Trophoblast cell (in vitro differentiated cells and primary cell): Measurements from ENCODE around the gene EML1.
A peak's percentile ranks its signal among the peaks of the same experiment; 100 is the strongest.

Source experiments
- DNase-seq, 2 donors: peaks; one replicate each; pipeline ENCODE4 v3.0.0-alpha.2; 2016
- H2AFZ ChIP-seq: 2 replicates; pipeline ENCODE4 v1.6.1; 2013; ENCODE audit warnings: low read length, moderate library complexity, mild to moderate bottlenecking; ENCODE audit not compliant: insufficient read depth, poor library complexity
- H2AK5ac ChIP-seq: 2 replicates; pipeline ENCODE4 v1.6.1; 2013; ENCODE audit warnings: mild to moderate bottlenecking, low read length
- H2BK120ac ChIP-seq: 2 replicates; pipeline ENCODE4 v1.6.1; 2013; ENCODE audit warnings: low read length, mild to moderate bottlenecking, moderate library complexity; ENCODE audit not compliant: insufficient read depth, poor library complexity
- H2BK12ac ChIP-seq: 2 replicates; pipeline ENCODE4 v1.6.1; 2013; ENCODE audit warnings: mild to moderate bottlenecking, low read length, moderate library complexity
- H2BK5ac ChIP-seq: 2 replicates; pipeline ENCODE4 v1.6.1; 2013; ENCODE audit warnings: low read length, low read depth, moderate library complexity, mild to moderate bottlenecking; ENCODE audit not compliant: poor library complexity
- H3K14ac ChIP-seq: 2 replicates; pipeline ENCODE4 v1.6.1; 2013; ENCODE audit warnings: mild to moderate bottlenecking, low read length
- H3K18ac ChIP-seq: 2 replicates; pipeline ENCODE4 v1.6.1; 2013; ENCODE audit warnings: mild to moderate bottlenecking, low read length
- H3K23ac ChIP-seq: 2 replicates; pipeline ENCODE4 v1.6.1; 2013; ENCODE audit warnings: low read length
- H3K27ac ChIP-seq: 2 replicates; pipeline ENCODE4 v1.5.1; 2013; ENCODE audit warnings: low read depth, mild to moderate bottlenecking, inconsistent platforms, low read length, moderate library complexity
- H3K27me3 ChIP-seq: 2 replicates; pipeline ENCODE4 v1.6.1; 2013; ENCODE audit warnings: inconsistent platforms, mild to moderate bottlenecking, low read length, moderate library complexity; ENCODE audit not compliant: insufficient read depth
- H3K36me3 ChIP-seq, 2 experiments: 1 replicate in 1 of 2; 2 replicates in 1 of 2; pipeline ENCODE4 v1.6.1; 2013; ENCODE audit warnings: low read length in 2 of 2, mild to moderate bottlenecking in 2 of 2, moderate library complexity in 1 of 2; ENCODE audit not compliant: insufficient read depth in 2 of 2, control insufficient read depth in 1 of 2
- H3K4ac ChIP-seq: 2 replicates; pipeline ENCODE4 v1.6.1; 2013; ENCODE audit warnings: low read depth, mild to moderate bottlenecking, low read length, moderate library complexity
- H3K4me1 ChIP-seq, 2 experiments: 1 replicate in 1 of 2; 2 replicates in 1 of 2; pipeline ENCODE4 v1.6.1; 2013; ENCODE audit warnings: low read length in 2 of 2, mild to moderate bottlenecking in 2 of 2, moderate library complexity in 1 of 2; ENCODE audit not compliant: insufficient read depth in 2 of 2, control insufficient read depth in 1 of 2
- H3K4me2 ChIP-seq: 2 replicates; pipeline ENCODE4 v1.6.1; 2013; ENCODE audit warnings: inconsistent platforms, mild to moderate bottlenecking, low read length, moderate library complexity
- H3K4me3 ChIP-seq: 2 replicates; pipeline ENCODE4 v1.5.1; 2013; ENCODE audit warnings: mild to moderate bottlenecking, low read depth, low read length, inconsistent platforms
- H3K79me1 ChIP-seq: one replicate; pipeline ENCODE4 v1.6.1; 2013; ENCODE audit warnings: low read length
- H3K79me2 ChIP-seq: 2 replicates; pipeline ENCODE4 v1.6.1; 2013; ENCODE audit warnings: low read length, mild to moderate bottlenecking; ENCODE audit not compliant: control insufficient read depth, insufficient read depth, poor library complexity
- H3K9ac ChIP-seq: 2 replicates; pipeline ENCODE4 v1.6.1; 2013; ENCODE audit warnings: mild to moderate bottlenecking, low read length
- H3K9me3 ChIP-seq: 2 replicates; pipeline ENCODE4 v1.6.1; 2013; ENCODE audit warnings: low read depth, mild to moderate bottlenecking, control low read depth, inconsistent platforms, low read length; ENCODE audit not compliant: insufficient read depth
- H4K12ac ChIP-seq: 2 replicates; pipeline ENCODE4 v1.6.1; 2013; ENCODE audit warnings: low read depth, mild to moderate bottlenecking, low read length, moderate library complexity
- H4K8ac ChIP-seq: 2 replicates; pipeline ENCODE4 v1.6.1; 2013; ENCODE audit warnings: low read depth, mild to moderate bottlenecking, low read length, moderate library complexity
- H4K91ac ChIP-seq: one replicate; pipeline ENCODE4 v1.6.1; 2013; ENCODE audit warnings: low read depth, mild to moderate bottlenecking, low read length, moderate library complexity
- WGBS: extraction: QIAGEN DNeasy Blood & Tissue Kit; methylation state at CpG from one replicate; pipeline ENCODE4 v1.1.7; 2013; ENCODE audit warnings: missing lambda C conversion rate; ENCODE audit not compliant: insufficient read length, insufficient coverage; ENCODE audit errors: extremely low coverage; 5-methylcytosine and 5-hydroxymethylcytosine counted together

Gene EML1

GRCh38 chr14:99889268-99889667 is 96.1 kb downstream of the EML1 start:
- Histone ChIP-seq H2AFZ (no peak overlapping the region), H3K36me3 (no peaks in the 10 kb centered on the region), H3K9me3 (peaks cover 1% of the 10 kb centered on the region), H3K18ac (no peak overlapping the region), H4K8ac (no peak overlapping the region), H3K4ac (no peak overlapping the region), H3K23ac (no peak overlapping the region), H3K79me1 (no peaks in the 10 kb centered on the region), H4K91ac (no peak overlapping the region), H2AK5ac (no peak overlapping the region), H2BK12ac (no peak overlapping the region), H3K4me1 (no peaks in the 10 kb centered on the region), H3K27ac (no peak overlapping the region), H4K12ac (no peak overlapping the region), H3K4me3 (no peak overlapping the region), H3K27me3 (no peaks in the 10 kb centered on the region), H3K4me2 (no peak overlapping the region), H3K9ac (no peak overlapping the region), H2BK120ac (no peak overlapping the region), H3K14ac (no peak overlapping the region), H2BK5ac (no peak overlapping the region), H3K79me2 (no peaks in the 10 kb centered on the region)
- no peak for DNase-seq
- no CpG with 5 or more reads among the region's 11 CpGs for WGBS

GRCh38 chr14:99891266-99891665 is 98.1 kb downstream of the EML1 start:
- H3K36me3 ChIP-seq: no peaks in the 10 kb centered on the region
- H2AK5ac ChIP-seq: no peak overlapping the region
- H4K91ac ChIP-seq: no peak overlapping the region
- H4K12ac ChIP-seq: no peak overlapping the region
- H3K14ac ChIP-seq: no peak overlapping the region
- no peak overlapping the region for H3K4ac ChIP-seq
- no peak overlapping the region for H3K18ac ChIP-seq
- no peak overlapping the region for H2AFZ ChIP-seq
- H3K4me1 ChIP-seq: no peaks in the 10 kb centered on the region
- H3K27me3 ChIP-seq: no peaks in the 10 kb centered on the region
- H3K27ac ChIP-seq: no peak overlapping the region
- no peak overlapping the region for H3K23ac ChIP-seq
- WGBS: no CpG with 5 or more reads among the region's 2 CpGs
- no peak overlapping the region for H4K8ac ChIP-seq
- no peak overlapping the region for H2BK120ac ChIP-seq
- H2BK12ac ChIP-seq: no peak overlapping the region
- H3K4me3 ChIP-seq: no peak overlapping the region
- H3K4me2 ChIP-seq: no peak overlapping the region
- H3K79me2 ChIP-seq: no peaks in the 10 kb centered on the region
- no peak overlapping the region for H2BK5ac ChIP-seq
- no peaks in the 10 kb centered on the region for H3K79me1 ChIP-seq
- peak; percentile 71 to 86 for DNase-seq
- no peak overlapping the region for H3K9ac ChIP-seq
- H3K9me3 ChIP-seq: peaks cover 1% of the 10 kb centered on the region

GRCh38 chr14:99891900-99892299 is 98.7 kb downstream of the EML1 start:
- Histone ChIP-seq H2AFZ (no peak overlapping the region), H3K9me3 (peaks cover 1% of the 10 kb centered on the region), H3K18ac (no peak overlapping the region), H3K27me3 (no peaks in the 10 kb centered on the region), H3K4me2 (no peak overlapping the region), H3K4ac (no peak overlapping the region), H3K36me3 (no peaks in the 10 kb centered on the region), H3K9ac (no peak overlapping the region), H2BK12ac (no peak overlapping the region), H3K79me1 (no peaks in the 10 kb centered on the region), H3K14ac (no peak overlapping the region), H3K23ac (no peak overlapping the region), H3K27ac (no peak overlapping the region), H3K79me2 (no peaks in the 10 kb centered on the region), H2BK5ac (no peak overlapping the region), H2AK5ac (no peak overlapping the region), H2BK120ac (no peak overlapping the region), H4K8ac (no peak overlapping the region), H3K4me3 (no peak overlapping the region), H4K12ac (no peak overlapping the region), H3K4me1 (no peaks in the 10 kb centered on the region), H4K91ac (no peak overlapping the region)
- no CpG with 5 or more reads among the region's 10 CpGs for WGBS
- peak; percentile 97 for DNase-seq

GRCh38 chr14:99892406-99892805 is 99.2 kb downstream of the EML1 start:
- H3K23ac ChIP-seq: no peak overlapping the region
- H3K27ac ChIP-seq: no peak overlapping the region
- no peaks in the 10 kb centered on the region for H3K27me3 ChIP-seq
- no peak overlapping the region for H3K4me2 ChIP-seq
- no peak overlapping the region for H2AFZ ChIP-seq
- H3K14ac ChIP-seq: no peak overlapping the region
- no peak for DNase-seq
- H4K8ac ChIP-seq: no peak overlapping the region
- no peak overlapping the region for H3K9ac ChIP-seq
- H2BK5ac ChIP-seq: no peak overlapping the region
- H3K36me3 ChIP-seq: no peaks in the 10 kb centered on the region
- no CpG with 5 or more reads among the region's 2 CpGs for WGBS
- H3K4me1 ChIP-seq: no peaks in the 10 kb centered on the region
- peaks cover 1% of the 10 kb centered on the region for H3K9me3 ChIP-seq
- no peak overlapping the region for H4K91ac ChIP-seq
- H3K4ac ChIP-seq: no peak overlapping the region
- no peaks in the 10 kb centered on the region for H3K79me2 ChIP-seq
- H2AK5ac ChIP-seq: no peak overlapping the region
- no peak overlapping the region for H4K12ac ChIP-seq
- H3K4me3 ChIP-seq: no peak overlapping the region
- H3K79me1 ChIP-seq: no peaks in the 10 kb centered on the region
- no peak overlapping the region for H2BK12ac ChIP-seq
- H2BK120ac ChIP-seq: no peak overlapping the region
- no peak overlapping the region for H3K18ac ChIP-seq
